Neural cell (in vitro differentiated cells): ENCODE measurements around the gene STAB1. TPM values are rescaled to one million over a fixed set of nuclear protein-coding genes. Genes with fewer than 3 reads are reported as not detected.

ENCODE experiments used
- H2AFZ ChIP-seq: fragments of 200-600, 300-800 bp; sonication (generic), shearing (Covaris generic); 2 replicates; pipeline ENCODE4 v1.6.0; 2014; ENCODE audit warnings: low read depth, mild to moderate bottlenecking, antibody characterized with exemption, low read length, moderate library complexity
- H3F3A ChIP-seq: fragments of 200-600 bp; shearing (Covaris generic); 2 replicates; pipeline ENCODE4 v1.6.1; 2016; ENCODE audit warnings: mild to moderate bottlenecking, moderate library complexity, mixed read lengths, antibody characterized with exemption, low read length; ENCODE audit not compliant: insufficient read depth, poor library complexity, severe bottlenecking
- H3K27ac ChIP-seq: fragments of 200-600, 300-800 bp; sonication (generic), shearing (Covaris generic); 2 replicates; pipeline ENCODE4 v1.5.1; 2014; ENCODE audit warnings: mild to moderate bottlenecking, low read length, moderate library complexity
- H3K27me3 ChIP-seq: fragments of 300-800, 200-600 bp; sonication (generic), shearing (Covaris generic); 2 replicates; pipeline ENCODE4 v1.6.0; 2014; ENCODE audit warnings: mild to moderate bottlenecking, low read depth, low read length, moderate library complexity; ENCODE audit not compliant: insufficient read depth
- H3K36me3 ChIP-seq: fragments of 300-800, 200-600 bp; sonication (generic), shearing (Covaris generic); 2 replicates; pipeline ENCODE4 v1.5.1; 2014; ENCODE audit warnings: mild to moderate bottlenecking, antibody characterized with exemption, low read length, moderate library complexity; ENCODE audit not compliant: insufficient read depth
- H3K4me2 ChIP-seq: fragments of 300-800, 200-600 bp; sonication (generic), shearing (Covaris generic); 2 replicates; pipeline ENCODE4 v1.6.0; 2014; ENCODE audit warnings: mild to moderate bottlenecking, low read length
- H3K4me3 ChIP-seq: fragments of 300-800, 200-600 bp; sonication (generic), shearing (Covaris generic); 2 replicates; pipeline ENCODE4 v1.5.1; 2014; ENCODE audit warnings: mild to moderate bottlenecking, low read length, moderate library complexity
- H3K79me2 ChIP-seq: fragments of 200-600 bp; shearing (Covaris generic); replicated peaks from 2 replicates; pipeline ENCODE4 v1.6.0; 2014; ENCODE audit warnings: mild to moderate bottlenecking, low read length, moderate library complexity; ENCODE audit not compliant: insufficient read depth
- H3K9ac ChIP-seq: fragments of 300-800, 200-600 bp; sonication (generic), shearing (Covaris generic); 2 replicates; pipeline ENCODE4 v1.6.1; 2016; ENCODE audit warnings: mild to moderate bottlenecking, low read length, mixed read lengths
- H3K9me2 ChIP-seq: fragments of 200-600 bp; shearing (Covaris generic); 2 replicates; pipeline ENCODE4 v1.6.1; 2016; ENCODE audit warnings: mild to moderate bottlenecking, low read length, mixed read lengths; ENCODE audit not compliant: insufficient read depth
- H3K9me3 ChIP-seq: fragments of 200-600, 300-800 bp; sonication (generic), shearing (Covaris generic); 2 replicates; pipeline ENCODE4 v1.6.1; 2016; ENCODE audit warnings: mild to moderate bottlenecking, mixed run types, low read length, moderate library complexity, mixed read lengths
- H4K20me1 ChIP-seq: fragments of 200-600 bp; shearing (Covaris generic); 2 replicates; pipeline ENCODE4 v1.6.1; 2016; ENCODE audit warnings: mild to moderate bottlenecking, mixed run types; ENCODE audit not compliant: insufficient read depth
- EP300 ChIP-seq: fragments of 450-650 bp; conservative IDR thresholded peaks from 2 replicates; pipeline ENCODE4 v1.6.1; 2014; ENCODE audit warnings: antibody characterized with exemption, mild to moderate bottlenecking, moderate library complexity; ENCODE audit not compliant: poor library complexity, severe bottlenecking
- EZH2 ChIP-seq: fragments of 200-600, 300-800 bp; shearing (Covaris generic), sonication (generic); IDR thresholded peaks from 2 replicates; pipeline ENCODE4 v1.6.1; 2014; ENCODE audit warnings: antibody characterized with exemption, low read length, borderline replicate concordance, mild to moderate bottlenecking; ENCODE audit not compliant: insufficient read depth, poor library complexity, severe bottlenecking
- MXI1 ChIP-seq: fragments of 450-650 bp; conservative IDR thresholded peaks from 2 replicates; pipeline ENCODE4 v1.6.1; 2014; ENCODE audit warnings: antibody characterized with exemption, mild to moderate bottlenecking; ENCODE audit not compliant: poor library complexity, severe bottlenecking
- POLR2AphosphoS5 ChIP-seq: IDR thresholded peaks from 2 replicates; pipeline ENCODE4 v1.6.1; 2012
- RAD21 ChIP-seq: fragments of 450-650 bp; conservative IDR thresholded peaks from 2 replicates; pipeline ENCODE4 v1.6.1; 2014; ENCODE audit warnings: antibody characterized with exemption, mild to moderate bottlenecking, moderate library complexity
- SMC3 ChIP-seq: fragments of 450-650 bp; conservative IDR thresholded peaks from 2 replicates; pipeline ENCODE4 v1.6.1; 2014; ENCODE audit warnings: antibody characterized with exemption, mild to moderate bottlenecking, moderate library complexity; ENCODE audit not compliant: poor library complexity
- TAF1 ChIP-seq: IDR thresholded peaks from 2 replicates; pipeline ENCODE4 v1.6.1; 2012; ENCODE audit warnings: low read depth
- polyA plus RNA-seq: library from polyadenylated mRNA; depleted of rRNA; stranded (reverse); fragments of >200 nt; gene quantifications from 2 replicates; pipeline ENCODE4 v1.2.3, GENCODE V29; 2014
- TF ChIP-seq, protein P1 (sequence below): IDR thresholded peaks from 2 replicates; pipeline ENCODE4 v1.6.1; 2012; ENCODE audit warnings: borderline replicate concordance
- TF ChIP-seq, protein P2 (sequence below): fragments of 450-650 bp; IDR thresholded peaks from 2 replicates; pipeline ENCODE4 v1.5.1; 2014; ENCODE audit warnings: antibody characterized with exemption, mild to moderate bottlenecking, moderate library complexity; ENCODE audit not compliant: poor library complexity, severe bottlenecking

STAB1 gene
- polyA plus RNA-seq, 1 donor from 2014 or later, result 0.28 TPM

DNA sequence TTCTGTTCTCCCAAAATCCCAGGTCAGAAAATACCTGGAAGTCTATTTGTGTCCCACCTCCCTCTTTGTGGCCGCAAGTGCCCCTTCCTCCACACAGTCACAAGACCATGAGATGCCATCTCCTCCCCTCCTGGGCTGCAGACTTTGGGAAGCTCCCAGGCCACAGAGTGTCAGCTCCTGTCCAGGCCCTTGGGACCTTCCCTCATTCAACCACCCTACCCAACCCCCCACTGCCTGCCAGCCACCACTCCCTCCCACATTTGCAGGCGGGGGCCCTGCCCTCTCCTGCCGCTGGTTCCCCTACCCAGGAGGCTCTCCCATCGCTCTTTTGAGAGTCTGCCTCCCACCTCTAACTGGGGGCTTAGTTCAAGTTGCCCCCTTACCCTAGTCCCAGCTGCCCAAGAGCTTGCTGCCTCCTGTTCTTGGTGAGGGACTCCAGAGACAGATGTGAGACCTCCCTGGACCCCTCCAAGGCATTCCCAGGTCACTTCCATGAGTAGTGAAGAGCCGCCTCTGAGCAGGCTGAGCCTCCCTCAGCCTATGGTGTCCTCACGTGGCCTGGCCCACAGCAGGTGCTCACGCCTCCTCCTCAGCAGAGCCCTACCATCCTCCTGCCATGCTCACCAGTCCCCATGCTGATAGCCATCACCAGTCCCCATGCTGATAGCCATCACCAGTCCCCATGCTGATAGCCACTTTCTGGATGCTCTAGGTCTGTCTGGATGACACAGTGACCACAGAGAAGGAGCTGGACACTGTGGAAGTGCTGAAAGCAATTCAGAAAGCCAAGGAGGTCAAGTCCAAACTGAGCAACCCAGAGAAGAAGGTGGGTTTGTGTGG is 15.9 kb upstream of the STAB1 start:
- Histone ChIP-seq H3K27me3 (no peaks in the 10 kb centered on the region), H3K27ac (no peak overlapping the region), H3K9me3 (no peaks in the 10 kb centered on the region), H3K79me2 (no peaks in the 10 kb centered on the region), H3F3A (no peaks in the 10 kb centered on the region), H4K20me1 (no peaks in the 10 kb centered on the region), H3K9ac (no peak overlapping the region), H3K9me2 (no peaks in the 10 kb centered on the region), H2AFZ (no peak overlapping the region), H3K4me2 (no peak overlapping the region), H3K4me3 (no peak overlapping the region), H3K36me3 (peaks cover 7% of the 10 kb centered on the region)
- TF ChIP-seq, protein P1, sequence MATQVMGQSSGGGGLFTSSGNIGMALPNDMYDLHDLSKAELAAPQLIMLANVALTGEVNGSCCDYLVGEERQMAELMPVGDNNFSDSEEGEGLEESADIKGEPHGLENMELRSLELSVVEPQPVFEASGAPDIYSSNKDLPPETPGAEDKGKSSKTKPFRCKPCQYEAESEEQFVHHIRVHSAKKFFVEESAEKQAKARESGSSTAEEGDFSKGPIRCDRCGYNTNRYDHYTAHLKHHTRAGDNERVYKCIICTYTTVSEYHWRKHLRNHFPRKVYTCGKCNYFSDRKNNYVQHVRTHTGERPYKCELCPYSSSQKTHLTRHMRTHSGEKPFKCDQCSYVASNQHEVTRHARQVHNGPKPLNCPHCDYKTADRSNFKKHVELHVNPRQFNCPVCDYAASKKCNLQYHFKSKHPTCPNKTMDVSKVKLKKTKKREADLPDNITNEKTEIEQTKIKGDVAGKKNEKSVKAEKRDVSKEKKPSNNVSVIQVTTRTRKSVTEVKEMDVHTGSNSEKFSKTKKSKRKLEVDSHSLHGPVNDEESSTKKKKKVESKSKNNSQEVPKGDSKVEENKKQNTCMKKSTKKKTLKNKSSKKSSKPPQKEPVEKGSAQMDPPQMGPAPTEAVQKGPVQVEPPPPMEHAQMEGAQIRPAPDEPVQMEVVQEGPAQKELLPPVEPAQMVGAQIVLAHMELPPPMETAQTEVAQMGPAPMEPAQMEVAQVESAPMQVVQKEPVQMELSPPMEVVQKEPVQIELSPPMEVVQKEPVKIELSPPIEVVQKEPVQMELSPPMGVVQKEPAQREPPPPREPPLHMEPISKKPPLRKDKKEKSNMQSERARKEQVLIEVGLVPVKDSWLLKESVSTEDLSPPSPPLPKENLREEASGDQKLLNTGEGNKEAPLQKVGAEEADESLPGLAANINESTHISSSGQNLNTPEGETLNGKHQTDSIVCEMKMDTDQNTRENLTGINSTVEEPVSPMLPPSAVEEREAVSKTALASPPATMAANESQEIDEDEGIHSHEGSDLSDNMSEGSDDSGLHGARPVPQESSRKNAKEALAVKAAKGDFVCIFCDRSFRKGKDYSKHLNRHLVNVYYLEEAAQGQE, result no peak
- TF ChIP-seq EZH2, result no peak
- TF ChIP-seq, protein P2, sequence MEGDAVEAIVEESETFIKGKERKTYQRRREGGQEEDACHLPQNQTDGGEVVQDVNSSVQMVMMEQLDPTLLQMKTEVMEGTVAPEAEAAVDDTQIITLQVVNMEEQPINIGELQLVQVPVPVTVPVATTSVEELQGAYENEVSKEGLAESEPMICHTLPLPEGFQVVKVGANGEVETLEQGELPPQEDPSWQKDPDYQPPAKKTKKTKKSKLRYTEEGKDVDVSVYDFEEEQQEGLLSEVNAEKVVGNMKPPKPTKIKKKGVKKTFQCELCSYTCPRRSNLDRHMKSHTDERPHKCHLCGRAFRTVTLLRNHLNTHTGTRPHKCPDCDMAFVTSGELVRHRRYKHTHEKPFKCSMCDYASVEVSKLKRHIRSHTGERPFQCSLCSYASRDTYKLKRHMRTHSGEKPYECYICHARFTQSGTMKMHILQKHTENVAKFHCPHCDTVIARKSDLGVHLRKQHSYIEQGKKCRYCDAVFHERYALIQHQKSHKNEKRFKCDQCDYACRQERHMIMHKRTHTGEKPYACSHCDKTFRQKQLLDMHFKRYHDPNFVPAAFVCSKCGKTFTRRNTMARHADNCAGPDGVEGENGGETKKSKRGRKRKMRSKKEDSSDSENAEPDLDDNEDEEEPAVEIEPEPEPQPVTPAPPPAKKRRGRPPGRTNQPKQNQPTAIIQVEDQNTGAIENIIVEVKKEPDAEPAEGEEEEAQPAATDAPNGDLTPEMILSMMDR, result no peak
- TF ChIP-seq RAD21, result no peak
- TF ChIP-seq TAF1, result no peak
- TF ChIP-seq POLR2AphosphoS5, result no peak
- no peak for TF ChIP-seq MXI1
- TF ChIP-seq SMC3, result no peak
- TF ChIP-seq EP300, result no peak

DNA sequence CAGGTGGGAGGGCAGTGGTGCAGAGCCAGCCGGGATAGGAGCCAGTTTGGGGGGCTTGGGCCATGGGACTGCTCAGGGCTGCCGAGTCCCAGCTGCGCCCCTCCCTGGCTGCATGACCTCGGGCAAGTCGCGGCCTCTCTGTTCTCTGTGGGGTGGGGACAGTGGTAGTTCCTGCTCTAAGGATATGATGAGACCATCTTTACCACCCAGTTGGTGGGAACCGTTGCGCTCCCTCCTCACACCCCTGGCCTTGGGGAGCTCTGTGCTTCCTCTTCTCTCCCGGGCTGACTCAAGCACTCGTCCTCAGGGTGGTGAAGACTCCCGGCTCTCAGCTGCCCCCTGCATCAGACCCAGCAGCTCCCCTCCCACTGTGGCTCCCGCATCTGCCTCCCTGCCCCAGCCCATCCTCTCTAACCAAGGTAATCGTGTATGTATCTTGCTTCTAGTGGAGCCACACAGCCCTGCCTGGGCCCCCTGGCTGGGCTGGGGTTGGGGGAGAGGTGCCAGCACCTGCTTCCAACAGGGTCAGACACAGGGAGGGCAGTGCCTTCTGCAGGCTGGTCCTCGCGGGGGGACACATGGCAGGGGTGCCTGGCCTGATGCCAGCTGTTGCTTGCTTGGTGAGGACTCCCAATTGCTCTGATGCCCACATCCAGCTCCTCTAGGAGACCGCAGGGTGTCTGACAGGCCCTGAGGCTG is 15.1 kb upstream of the STAB1 start:
- Histone ChIP-seq H2AFZ (no peak overlapping the region), H4K20me1 (no peaks in the 10 kb centered on the region), H3K9me2 (no peaks in the 10 kb centered on the region), H3K36me3 (peaks cover 7% of the 10 kb centered on the region), H3K9me3 (no peaks in the 10 kb centered on the region), H3K4me3 (no peak overlapping the region), H3K4me2 (no peak overlapping the region), H3K79me2 (no peaks in the 10 kb centered on the region), H3K9ac (no peak overlapping the region), H3F3A (no peaks in the 10 kb centered on the region), H3K27me3 (no peaks in the 10 kb centered on the region), H3K27ac (no peak overlapping the region)
- TF ChIP-seq EP300 (no peak), EZH2 (no peak), MXI1 (no peak), RAD21 (no peak), SMC3 (no peak), POLR2AphosphoS5 (no peak)
- TF ChIP-seq, protein P2, result no peak
- TF ChIP-seq, protein P1, result no peak
